ENCODE results near the gene MT1E. TPM values are rescaled to one million over a fixed set of nuclear protein-coding genes. Genes with fewer than 3 reads are reported as not detected.

Gene MT1E
- total and polyA plus RNA-seq, 2 of the 13 experiments (the other 11 are each of a cell fraction or from before 2014, with no cell fraction given), result 110 to 1,072 TPM

- TF ChIP-seq PAF1 (CRISPR knock-in tag; IDR thresholded peaks at IDR 0.05) (no peak), SMAD9 (CRISPR knock-in tag; IDR thresholded peaks at IDR 0.05) (no peak), FOXA3 (CRISPR knock-in tag; IDR thresholded peaks at IDR 0.05) (no peak), XRCC5 (optimal IDR thresholded peaks at IDR 0.05; ENCODE audit: low read length) (peak; percentile 83), ZSCAN9 (CRISPR knock-in tag; IDR thresholded peaks at IDR 0.05; ENCODE audit: borderline replicate concordance) (no peak), CREBL2 (CRISPR knock-in tag; IDR thresholded peaks at IDR 0.05; ENCODE audit: borderline replicate concordance) (0 out of 2 replicates have a peak, but pooled peaks have one; percentile 42), ZBTB1 (CRISPR knock-in tag; IDR thresholded peaks at IDR 0.05; ENCODE audit: borderline replicate concordance) (no peak), FOXJ3 (CRISPR knock-in tag; IDR thresholded peaks at IDR 0.05; ENCODE audit: borderline replicate concordance) (no peak), HNF4A (CRISPR knock-in tag; IDR thresholded peaks at IDR 0.05) (peak; percentile 68; the same call in 1 of the 2 replicates), ZNF292 (CRISPR knock-in tag; IDR thresholded peaks at IDR 0.05; ENCODE audit: borderline replicate concordance, low read depth) (peak; percentile 85; the same call in 1 of the 2 replicates), SSRP1 (CRISPR knock-in tag; IDR thresholded peaks at IDR 0.05) (no peak), MXD3 (CRISPR knock-in tag; IDR thresholded peaks at IDR 0.05) (no peak), IKZF5 (CRISPR knock-in tag; IDR thresholded peaks at IDR 0.05) (no peak), ZNF280D (CRISPR knock-in tag; IDR thresholded peaks at IDR 0.05) (no peak), ZNF24 (IDR thresholded peaks at IDR 0.05) (no peak), MAZ (IDR thresholded peaks at IDR 0.05; ENCODE audit: borderline replicate concordance, low read depth, low read length) (no peak), MAZ (CRISPR knock-in tag; IDR thresholded peaks at IDR 0.05; ENCODE audit: low read depth) (no peak; the same call in 1 of the 2 replicates), ATF7-NPFF (CRISPR knock-in tag; IDR thresholded peaks at IDR 0.05; ENCODE audit: low read depth) (no peak), ZNF362 (CRISPR knock-in tag; IDR thresholded peaks at IDR 0.05; ENCODE audit: borderline replicate concordance) (0 out of 2 replicates have a peak, but pooled peaks have one; percentile 28), STAG1 (CRISPR knock-in tag; IDR thresholded peaks at IDR 0.05) (peak; percentile 17), SMYD3 (CRISPR knock-in tag; IDR thresholded peaks at IDR 0.05) (no peak), NR2F6 (IDR thresholded peaks at IDR 0.05) (no peak), NR2F6 (CRISPR knock-in tag; IDR thresholded peaks at IDR 0.05) (no peak), FLYWCH1 (CRISPR knock-in tag; IDR thresholded peaks at IDR 0.05) (no peak), ZNF160 (CRISPR knock-in tag; IDR thresholded peaks at IDR 0.05) (no peak; the same call in 1 of the 2 replicates)
Measured at GRCh38 chr16:56667581-56668571, 42.3 kb downstream of the MT1E start, which contains the start of gene MT1G (continued).

Measured in HepG2 (cell line).